NCI-H226 (cell line): ENCODE results near the gene ALPI.

Experiments used
- DNase-seq: peaks from one replicate; pipeline ENCODE4 v3.0.0-alpha.2; 2015

ALPI gene

GRCh38 chr2:232486558-232487384 is 30.8 kb downstream of the ALPI start:
- DNase-seq = no peak

GRCh38 chr2:232487385-232488096 is 31.6 kb downstream of the ALPI start, which contains the start of gene ECEL1:
Gene ECEL1 (minus strand): TSS chr2:232487834. CDS start chr2:232486653, 1,181 bp downstream.
- DNase-seq = no peak

- DNase-seq = no peak
These were observed 32.3 kb downstream of the ALPI start for GRCh38 chr2:232488097-232488711.

- DNase-seq = no peak
These were observed 32.9 kb downstream of the ALPI start for GRCh38 chr2:232488721-232489300.

- no peak for DNase-seq
These were observed 33.7 kb downstream of the ALPI start for GRCh38 chr2:232489516-232490220.

GRCh38 chr2:232490221-232491138 is 34.5 kb downstream of the ALPI start:
- no peak for DNase-seq

- no peak for DNase-seq
These were observed 35.3 kb downstream of the ALPI start for GRCh38 chr2:232491139-232491780.

GRCh38 chr2:232492236-232492848 is 36.4 kb downstream of the ALPI start:
- no peak for DNase-seq

- no peak for DNase-seq
These were observed 37.2 kb downstream of the ALPI start for GRCh38 chr2:232492963-232493700.

GRCh38 chr2:232493701-232494474 is 37.9 kb downstream of the ALPI start:
- DNase-seq = no peak

GRCh38 chr2:232494542-232494941 is 38.6 kb downstream of the ALPI start:
- DNase-seq = no peak

GRCh38 chr2:232495292-232495691 is 39.3 kb downstream of the ALPI start:
- DNase-seq = no peak

- no peak for DNase-seq
These were observed 40.7 kb downstream of the ALPI start for GRCh38 chr2:232496501-232497270.

GRCh38 chr2:232497348-232497747 is 41.4 kb downstream of the ALPI start:
- no peak for DNase-seq

- no peak for DNase-seq
These were observed 42.5 kb downstream of the ALPI start for GRCh38 chr2:232498452-232498851.

GRCh38 chr2:232501331-232501771 is 45.4 kb downstream of the ALPI start:
- DNase-seq = no peak

GRCh38 chr2:232501794-232502390 is 45.9 kb downstream of the ALPI start:
- no peak for DNase-seq

GRCh38 chr2:232502511-232502910 is 46.6 kb downstream of the ALPI start:
- DNase-seq = no peak
